ENCODE results near the gene EFCAB8.

The EFCAB8 gene

DNA sequence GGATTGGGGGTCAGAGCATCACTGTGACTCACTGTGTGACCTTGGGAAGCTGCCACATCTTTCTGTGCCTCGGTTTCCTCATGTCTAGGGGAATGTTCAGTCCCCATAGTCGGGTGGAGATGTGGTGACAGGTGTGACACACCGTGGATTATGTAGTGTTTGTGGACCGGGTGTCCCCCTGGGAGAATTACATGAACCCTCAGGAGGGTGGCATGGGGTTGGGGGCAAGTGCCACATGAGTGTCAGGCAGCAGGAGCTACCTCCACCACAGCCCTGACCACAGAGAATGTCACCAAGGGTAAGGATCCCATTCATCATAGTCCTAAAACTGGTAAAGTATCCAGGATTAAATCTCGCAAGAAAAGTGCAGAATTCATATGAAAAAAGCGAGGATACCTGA, 122.3 kb downstream of the EFCAB8 start:
- Histone ChIP-seq H3K36me3 (ENCODE audit: insufficient read depth, low read length) (no peaks in the 10 kb centered on the region), H3K4me1 (ENCODE audit: insufficient read depth, low read length) (peaks cover 19% of the 10 kb centered on the region), H3K4me2 (ENCODE audit: insufficient read depth, low read length) (no peak overlapping the region), H4K20me1 (ENCODE audit: insufficient read depth, low read length) (no peaks in the 10 kb centered on the region), H2AFZ (ENCODE audit: low read depth, low read length) (no peak overlapping the region), H3K27me3 (ENCODE audit: insufficient read depth, low read length, poor library complexity) (no peaks in the 10 kb centered on the region), H3K9ac (ENCODE audit: low read depth, low read length) (no peak overlapping the region), H3K79me2 (ENCODE audit: insufficient read depth, low read length) (no peaks in the 10 kb centered on the region), H3K27ac (ENCODE audit: low read length) (no peak overlapping the region), H3K9me3 (ENCODE audit: insufficient read depth, low read length, severe bottlenecking) (peaks cover 9% of the 10 kb centered on the region), H3K4me3 (ENCODE audit: low read depth in 1 of 2, low read length in 2 of 2) (no peak overlapping the region)
- DNase-seq = no peak
- TF ChIP-seq, protein P1, sequence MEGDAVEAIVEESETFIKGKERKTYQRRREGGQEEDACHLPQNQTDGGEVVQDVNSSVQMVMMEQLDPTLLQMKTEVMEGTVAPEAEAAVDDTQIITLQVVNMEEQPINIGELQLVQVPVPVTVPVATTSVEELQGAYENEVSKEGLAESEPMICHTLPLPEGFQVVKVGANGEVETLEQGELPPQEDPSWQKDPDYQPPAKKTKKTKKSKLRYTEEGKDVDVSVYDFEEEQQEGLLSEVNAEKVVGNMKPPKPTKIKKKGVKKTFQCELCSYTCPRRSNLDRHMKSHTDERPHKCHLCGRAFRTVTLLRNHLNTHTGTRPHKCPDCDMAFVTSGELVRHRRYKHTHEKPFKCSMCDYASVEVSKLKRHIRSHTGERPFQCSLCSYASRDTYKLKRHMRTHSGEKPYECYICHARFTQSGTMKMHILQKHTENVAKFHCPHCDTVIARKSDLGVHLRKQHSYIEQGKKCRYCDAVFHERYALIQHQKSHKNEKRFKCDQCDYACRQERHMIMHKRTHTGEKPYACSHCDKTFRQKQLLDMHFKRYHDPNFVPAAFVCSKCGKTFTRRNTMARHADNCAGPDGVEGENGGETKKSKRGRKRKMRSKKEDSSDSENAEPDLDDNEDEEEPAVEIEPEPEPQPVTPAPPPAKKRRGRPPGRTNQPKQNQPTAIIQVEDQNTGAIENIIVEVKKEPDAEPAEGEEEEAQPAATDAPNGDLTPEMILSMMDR (IDR thresholded peaks at IDR 0.05; ENCODE audit: borderline replicate concordance, extremely low read depth, low read length, poor library complexity, severe bottlenecking) = no peak
- TF ChIP-seq EZH2 (IDR thresholded peaks at IDR 0.05; ENCODE audit: borderline replicate concordance, low read depth, low read length, severe bottlenecking) = no peak
- no peak for ATAC-seq (ENCODE audit: insufficient read depth, low read depth)

DNA sequence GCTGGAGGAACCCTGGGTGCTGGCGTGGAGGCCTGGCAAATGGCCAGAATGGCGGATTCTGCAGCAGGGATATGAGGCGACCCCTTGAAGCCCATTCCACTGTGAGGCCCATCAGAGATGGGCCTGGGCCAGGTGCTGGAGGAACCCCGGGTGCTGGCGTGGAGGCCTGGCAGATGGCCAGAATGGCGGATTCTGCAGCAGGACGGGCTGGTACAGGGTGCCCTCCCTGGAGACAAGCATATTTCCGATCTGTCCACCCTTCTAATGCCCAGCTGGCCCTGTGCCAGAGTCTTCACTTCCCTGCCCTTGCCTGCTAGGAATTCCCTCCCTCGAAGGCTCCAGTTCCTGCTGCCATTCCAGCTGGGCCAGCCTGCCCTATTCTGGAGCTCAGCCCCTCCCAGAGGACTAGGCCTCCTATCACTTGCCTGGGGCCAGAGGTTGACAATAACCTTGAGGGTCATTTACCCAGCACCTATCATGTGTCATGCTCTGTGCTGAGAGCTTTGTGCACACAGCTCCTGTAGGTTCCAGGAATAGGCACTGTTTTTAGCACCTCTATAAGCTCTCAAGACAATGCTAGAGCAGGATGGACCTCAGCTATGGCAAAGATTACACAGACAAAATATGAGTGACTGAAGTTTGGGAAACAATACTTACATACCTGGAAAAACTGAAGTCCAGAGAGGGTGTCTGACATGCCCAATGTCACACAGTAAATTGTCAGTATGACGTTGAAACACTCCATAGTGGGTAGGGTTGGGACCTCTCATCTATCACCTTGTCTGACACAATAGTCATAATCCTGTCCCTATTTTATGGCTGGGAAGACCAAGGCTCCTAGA, 124.1 kb downstream of the EFCAB8 start:
- H2AFZ ChIP-seq (ENCODE audit: low read depth, low read length) = no peak overlapping the region
- H3K4me1 ChIP-seq (ENCODE audit: insufficient read depth, low read length) = peaks cover under 1% of the 10 kb centered on the region
- no peak for DNase-seq
- no peaks in the 10 kb centered on the region for H3K79me2 ChIP-seq (ENCODE audit: insufficient read depth, low read length)
- H3K9me3 ChIP-seq (ENCODE audit: insufficient read depth, low read length, severe bottlenecking) = no peaks in the 10 kb centered on the region
- no peaks in the 10 kb centered on the region for H3K27me3 ChIP-seq (ENCODE audit: insufficient read depth, low read length, poor library complexity)
- H3K9ac ChIP-seq (ENCODE audit: low read depth, low read length) = no peak overlapping the region
- TF ChIP-seq, protein P1 (IDR thresholded peaks at IDR 0.05; ENCODE audit: borderline replicate concordance, extremely low read depth, low read length, poor library complexity, severe bottlenecking) = no peak
- TF ChIP-seq EZH2 (IDR thresholded peaks at IDR 0.05; ENCODE audit: borderline replicate concordance, low read depth, low read length, severe bottlenecking) = no peak
- no peak overlapping the region for H3K4me3 ChIP-seq (ENCODE audit: low read depth in 1 of 2, low read length in 2 of 2)
- H3K27ac ChIP-seq (ENCODE audit: low read length) = no peak overlapping the region
- no peaks in the 10 kb centered on the region for H4K20me1 ChIP-seq (ENCODE audit: insufficient read depth, low read length)
- no peaks in the 10 kb centered on the region for H3K36me3 ChIP-seq (ENCODE audit: insufficient read depth, low read length)
- H3K4me2 ChIP-seq (ENCODE audit: insufficient read depth, low read length) = no peak overlapping the region
- no peak for ATAC-seq (ENCODE audit: insufficient read depth, low read depth)

DNA sequence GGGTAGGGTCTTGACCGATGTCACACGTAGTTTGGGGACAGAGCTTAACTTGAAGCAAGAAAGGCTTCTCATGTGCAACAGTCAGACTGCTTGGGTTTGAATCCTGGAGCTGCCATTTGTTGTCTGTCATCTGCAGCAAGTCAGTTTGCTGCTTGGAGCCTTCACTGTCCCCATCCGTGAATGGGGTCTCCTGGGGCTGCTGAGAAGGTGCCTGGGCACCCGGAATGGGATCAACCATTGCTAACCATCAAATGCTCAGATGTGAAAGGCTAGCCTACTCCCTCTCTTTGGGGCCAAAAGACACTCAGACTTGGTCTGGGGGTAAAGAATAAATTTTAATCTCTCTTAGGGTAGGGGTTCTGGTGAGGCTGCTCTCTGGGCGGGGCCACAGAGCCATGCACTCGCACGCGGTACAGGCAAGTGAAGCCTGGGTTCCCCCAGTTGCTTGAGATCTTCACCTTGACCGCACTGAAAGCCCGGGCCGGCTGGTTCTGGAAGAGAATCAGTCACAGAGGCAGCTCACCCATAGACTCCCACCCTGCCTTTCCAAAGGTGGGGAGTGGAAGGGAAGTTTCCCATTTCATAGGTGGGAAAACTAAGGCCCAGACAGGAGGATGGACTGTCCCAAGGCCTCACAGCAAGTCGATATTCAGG, 124.9 kb downstream of the EFCAB8 start:
- no peak overlapping the region for H3K4me3 ChIP-seq (ENCODE audit: low read depth in 1 of 2, low read length in 2 of 2)
- no peaks in the 10 kb centered on the region for H3K36me3 ChIP-seq (ENCODE audit: insufficient read depth, low read length)
- H2AFZ ChIP-seq (ENCODE audit: low read depth, low read length) = no peak overlapping the region
- H3K4me2 ChIP-seq (ENCODE audit: insufficient read depth, low read length) = no peak overlapping the region
- TF ChIP-seq, protein P1 (IDR thresholded peaks at IDR 0.05; ENCODE audit: borderline replicate concordance, extremely low read depth, low read length, poor library complexity, severe bottlenecking) = no peak
- TF ChIP-seq EZH2 (IDR thresholded peaks at IDR 0.05; ENCODE audit: borderline replicate concordance, low read depth, low read length, severe bottlenecking) = no peak
- no peaks in the 10 kb centered on the region for H4K20me1 ChIP-seq (ENCODE audit: insufficient read depth, low read length)
- H3K9me3 ChIP-seq (ENCODE audit: insufficient read depth, low read length, severe bottlenecking) = no peaks in the 10 kb centered on the region
- no peak overlapping the region for H3K27ac ChIP-seq (ENCODE audit: low read length)
- no peak for ATAC-seq (ENCODE audit: insufficient read depth, low read depth)
- H3K4me1 ChIP-seq (ENCODE audit: insufficient read depth, low read length) = no peaks in the 10 kb centered on the region
- H3K9ac ChIP-seq (ENCODE audit: low read depth, low read length) = no peak overlapping the region
- no peaks in the 10 kb centered on the region for H3K27me3 ChIP-seq (ENCODE audit: insufficient read depth, low read length, poor library complexity)
- DNase-seq = no peak
- H3K79me2 ChIP-seq (ENCODE audit: insufficient read depth, low read length) = no peaks in the 10 kb centered on the region

Measured in DND-41 (cell line).